GM21528 (cell line): Measurements from ENCODE around the gene RNF128.

ENCODE experiments used
- ATAC-seq: cut with Tn5 transposase; IDR thresholded peaks from one replicate; pipeline ENCODE4 v1.9.1; 2021; ENCODE audit warnings: mild to moderate bottlenecking, moderate library complexity; ENCODE audit not compliant: unreplicated experiment, low FRiP score

The RNF128 gene

GRCh38 chrX:106726485-106727437, at the start of gene RNF128:
RNF128 (plus strand) TSS chrX:106726701; CDS start chrX:106726914, 213 bp downstream.
- no peak for ATAC-seq

GRCh38 chrX:106680716-106681115, 45.8 kb upstream of the RNF128 start:
- no peak for ATAC-seq

GRCh38 chrX:106684207-106684606, 42.3 kb upstream of the RNF128 start:
- ATAC-seq: no peak

GRCh38 chrX:106692425-106693065, 34.0 kb upstream of the RNF128 start:
- ATAC-seq: no peak

- ATAC-seq: no peak
These were observed 30.0 kb upstream of the RNF128 start for GRCh38 chrX:106696502-106696901.

- no peak for ATAC-seq
These were observed 27.8 kb upstream of the RNF128 start for GRCh38 chrX:106698693-106699092.

GRCh38 chrX:106702636-106703035, 23.9 kb upstream of the RNF128 start:
- ATAC-seq: no peak

GRCh38 chrX:106706466-106706865, 20.0 kb upstream of the RNF128 start:
- no peak for ATAC-seq

- ATAC-seq: no peak
These were observed 18.6 kb upstream of the RNF128 start for GRCh38 chrX:106707771-106708454.

GRCh38 chrX:106710771-106711170, 15.7 kb upstream of the RNF128 start:
- ATAC-seq: no peak

GRCh38 chrX:106711375-106711774, 15.1 kb upstream of the RNF128 start:
- ATAC-seq: no peak

GRCh38 chrX:106716004-106716403, 10.5 kb upstream of the RNF128 start:
- ATAC-seq: no peak

- no peak for ATAC-seq
These were observed 10.0 kb upstream of the RNF128 start for GRCh38 chrX:106716463-106716862.

GRCh38 chrX:106718709-106719108, 7.8 kb upstream of the RNF128 start:
- ATAC-seq: no peak

- no peak for ATAC-seq
These were observed 570 bp upstream of the RNF128 start for GRCh38 chrX:106725931-106726330.

- ATAC-seq: no peak
These were observed 1.8 kb downstream of the RNF128 start for GRCh38 chrX:106728337-106728736.

GRCh38 chrX:106730401-106730800, 3.9 kb downstream of the RNF128 start:
- ATAC-seq: no peak

- no peak for ATAC-seq
These were observed 5.1 kb downstream of the RNF128 start for GRCh38 chrX:106731590-106731989.

- ATAC-seq: no peak
These were observed 8.3 kb downstream of the RNF128 start for GRCh38 chrX:106734827-106735226.

- ATAC-seq: no peak
These were observed 13.8 kb downstream of the RNF128 start for GRCh38 chrX:106740193-106740780.

GRCh38 chrX:106742193-106742592, 15.7 kb downstream of the RNF128 start:
- no peak for ATAC-seq
